ENCODE results near the gene FGF22.

FGF22 gene

DNA sequence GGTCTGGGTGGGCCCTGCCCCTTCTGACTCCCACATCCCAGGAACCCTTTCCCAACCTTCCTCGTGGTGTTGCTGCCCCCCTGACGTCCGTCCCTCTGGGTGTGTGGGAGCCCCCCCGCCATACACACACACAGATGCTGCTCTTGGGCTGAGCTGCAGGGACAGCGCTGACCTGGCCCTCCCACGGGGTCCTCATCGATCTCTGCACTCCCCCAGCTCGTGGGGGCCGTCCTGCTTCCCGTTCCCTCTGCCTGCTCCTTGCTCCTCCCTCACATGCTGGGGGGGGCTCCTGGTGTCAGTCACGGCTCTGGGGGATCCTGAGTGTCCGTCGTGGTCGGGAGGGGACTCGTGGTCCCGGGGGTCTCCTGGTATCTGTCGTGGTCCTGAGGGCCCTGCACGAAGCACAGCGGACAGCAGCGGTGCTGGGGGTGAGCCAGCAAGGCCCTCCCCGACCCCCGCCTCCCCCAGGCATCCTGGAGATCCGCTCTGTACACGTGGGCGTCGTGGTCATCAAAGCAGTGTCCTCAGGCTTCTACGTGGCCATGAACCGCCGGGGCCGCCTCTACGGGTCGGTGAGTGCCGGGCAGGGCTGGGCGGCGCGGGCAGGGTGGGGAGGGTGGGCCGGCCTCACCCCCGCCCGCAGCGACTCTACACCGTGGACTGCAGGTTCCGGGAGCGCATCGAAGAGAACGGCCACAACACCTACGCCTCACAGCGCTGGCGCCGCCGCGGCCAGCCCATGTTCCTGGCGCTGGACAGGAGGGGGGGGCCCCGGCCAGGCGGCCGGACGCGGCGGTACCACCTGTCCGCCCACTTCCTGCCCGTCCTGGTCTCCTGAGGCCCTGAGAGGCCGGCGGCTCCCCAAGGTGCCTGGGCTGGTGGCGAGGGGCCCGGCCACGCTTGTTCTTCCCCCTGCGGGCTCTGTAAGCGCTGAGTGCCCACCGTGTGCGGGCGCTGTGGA, 3.4 kb downstream of the FGF22 start:
- Mint-ChIP-seq H3K27ac (no peak overlapping the region), H3K36me3 (peaks cover 18% of the 10 kb centered on the region), H3K4me3 (no peak overlapping the region), H3K4me1 (peaks cover 41% of the 10 kb centered on the region), H3K27me3 (no peaks in the 10 kb centered on the region), H3K9me3 (no peaks in the 10 kb centered on the region)
- no peak for ATAC-seq

DNA sequence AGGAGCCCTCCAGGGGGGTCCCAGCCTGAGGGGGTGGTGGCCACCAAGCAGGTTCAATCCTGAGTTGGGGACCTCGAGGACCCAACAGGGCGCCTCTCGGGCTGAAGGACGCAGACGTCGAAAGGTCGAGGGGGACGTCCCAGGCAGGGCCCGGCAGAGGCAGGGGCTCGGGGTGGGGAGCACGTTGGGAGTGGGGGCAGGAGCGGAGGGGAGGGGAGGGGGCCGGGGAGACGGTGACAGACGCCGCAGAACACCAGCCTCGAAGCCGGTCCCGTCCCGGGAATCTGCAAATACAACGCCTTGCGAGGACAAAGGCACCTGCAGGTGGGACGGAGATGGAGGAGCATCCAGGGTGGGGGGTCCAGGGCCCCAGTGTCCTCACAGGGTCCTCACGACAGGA, 4.1 kb downstream of the FGF22 start:
- no peak for ATAC-seq
- Mint-ChIP-seq H3K4me3 (no peak overlapping the region), H3K27ac (peak overlapping the region; percentile 40), H3K9me3 (no peaks in the 10 kb centered on the region), H3K27me3 (no peaks in the 10 kb centered on the region), H3K4me1 (peaks cover 44% of the 10 kb centered on the region), H3K36me3 (peaks cover 24% of the 10 kb centered on the region)

DNA sequence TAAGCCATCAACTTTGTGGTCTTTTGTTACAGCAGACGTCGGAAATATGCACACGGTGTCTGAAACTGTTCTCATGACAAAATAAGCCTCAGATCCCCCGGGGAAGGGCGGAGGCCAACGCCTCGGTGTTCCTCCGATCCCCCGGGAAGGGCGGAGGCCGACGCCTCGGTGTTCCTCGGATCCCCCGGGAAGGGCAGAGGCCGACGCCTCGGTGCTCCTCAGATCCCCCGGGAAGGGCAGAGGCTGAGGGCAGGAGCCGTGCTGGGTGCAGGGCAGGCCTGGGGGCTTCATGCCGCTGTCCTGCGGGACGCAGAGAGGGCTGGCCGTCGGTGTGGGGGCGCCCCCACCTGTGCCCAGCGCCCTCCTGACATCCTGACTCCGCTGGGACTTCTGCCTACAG, 4.7 kb downstream of the FGF22 start:
- no peaks in the 10 kb centered on the region for H3K9me3 Mint-ChIP-seq
- no peaks in the 10 kb centered on the region for H3K27me3 Mint-ChIP-seq
- H3K4me3 Mint-ChIP-seq, result no peak overlapping the region
- H3K36me3 Mint-ChIP-seq, result peaks cover 26% of the 10 kb centered on the region
- ATAC-seq, result no peak
- H3K4me1 Mint-ChIP-seq, result peaks cover 41% of the 10 kb centered on the region
- H3K27ac Mint-ChIP-seq, result peak overlapping the region; percentile 79

DNA sequence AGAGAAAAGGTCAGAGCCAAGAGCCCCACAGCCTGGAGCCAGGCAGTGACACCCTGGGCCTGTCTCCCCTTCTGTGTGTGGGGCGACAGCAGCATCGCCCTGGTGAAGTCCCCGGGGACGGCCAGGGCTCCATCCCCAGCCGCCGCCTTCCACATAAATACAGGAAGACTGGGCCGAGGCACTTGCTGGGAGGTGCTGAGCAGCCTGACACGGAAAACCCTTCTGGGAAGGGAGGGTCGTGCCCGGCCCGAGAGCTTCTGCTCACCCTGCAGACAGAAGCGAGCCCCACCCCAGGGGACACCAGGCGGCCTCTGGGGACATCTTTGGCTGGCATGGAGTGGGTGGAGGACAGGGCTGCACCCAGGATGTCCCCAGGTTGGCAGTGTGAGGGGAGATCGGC, 5.1 kb downstream of the FGF22 start:
- no peak for ATAC-seq
- peaks cover 26% of the 10 kb centered on the region for H3K36me3 Mint-ChIP-seq
- no peaks in the 10 kb centered on the region for H3K9me3 Mint-ChIP-seq
- H3K27me3 Mint-ChIP-seq, result no peaks in the 10 kb centered on the region
- peak overlapping the region; percentile 79 for H3K27ac Mint-ChIP-seq
- no peak overlapping the region for H3K4me3 Mint-ChIP-seq
- H3K4me1 Mint-ChIP-seq, result peaks cover 38% of the 10 kb centered on the region

DNA sequence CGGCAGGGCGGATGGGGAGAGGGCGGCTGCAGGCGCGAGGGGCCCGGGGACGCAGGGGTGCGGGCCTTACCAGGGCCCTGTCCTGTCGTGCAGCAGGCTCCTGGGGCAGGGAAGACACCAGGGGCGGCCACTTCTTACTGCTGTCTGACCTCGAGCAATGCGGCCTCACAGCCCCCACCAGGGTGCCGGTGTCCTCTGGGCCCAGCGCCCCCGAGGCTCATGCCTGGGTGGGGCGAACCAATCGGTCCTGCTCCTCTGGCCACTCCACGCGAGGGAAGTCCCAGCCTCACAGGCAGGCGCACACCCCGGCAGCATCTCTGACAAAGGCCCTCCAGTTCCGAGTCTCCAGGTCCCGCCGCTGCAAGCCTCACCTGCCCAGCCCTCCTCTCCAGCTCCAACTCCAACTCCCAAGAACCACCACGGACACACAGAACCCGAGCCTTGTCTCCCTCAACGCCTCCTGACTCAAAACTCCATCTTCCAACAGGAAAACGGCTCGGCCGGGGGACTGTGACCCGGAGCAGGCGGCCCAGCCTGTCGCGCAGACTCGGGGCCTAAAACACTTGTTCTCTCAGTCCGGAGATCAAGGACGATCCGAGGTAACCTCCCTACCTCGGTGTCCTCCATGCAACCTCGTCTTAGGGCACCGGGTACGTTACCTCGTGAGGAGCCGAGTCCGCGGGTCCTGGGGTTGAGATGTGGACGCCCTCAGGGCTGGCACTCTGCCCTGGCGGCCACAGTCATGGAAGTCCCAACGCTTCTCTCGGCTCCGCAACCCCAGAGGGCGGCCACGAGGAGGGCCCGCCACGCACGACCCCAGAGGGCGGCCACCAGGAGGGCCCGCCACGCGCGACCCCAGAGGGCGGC, 6.5 kb downstream of the FGF22 start:
- peak; percentile 3 for ATAC-seq
- Mint-ChIP-seq H3K27me3 (no peaks in the 10 kb centered on the region), H3K27ac (no peak overlapping the region), H3K4me1 (peaks cover 29% of the 10 kb centered on the region), H3K36me3 (peaks cover 26% of the 10 kb centered on the region), H3K9me3 (no peaks in the 10 kb centered on the region), H3K4me3 (no peak overlapping the region)

DNA sequence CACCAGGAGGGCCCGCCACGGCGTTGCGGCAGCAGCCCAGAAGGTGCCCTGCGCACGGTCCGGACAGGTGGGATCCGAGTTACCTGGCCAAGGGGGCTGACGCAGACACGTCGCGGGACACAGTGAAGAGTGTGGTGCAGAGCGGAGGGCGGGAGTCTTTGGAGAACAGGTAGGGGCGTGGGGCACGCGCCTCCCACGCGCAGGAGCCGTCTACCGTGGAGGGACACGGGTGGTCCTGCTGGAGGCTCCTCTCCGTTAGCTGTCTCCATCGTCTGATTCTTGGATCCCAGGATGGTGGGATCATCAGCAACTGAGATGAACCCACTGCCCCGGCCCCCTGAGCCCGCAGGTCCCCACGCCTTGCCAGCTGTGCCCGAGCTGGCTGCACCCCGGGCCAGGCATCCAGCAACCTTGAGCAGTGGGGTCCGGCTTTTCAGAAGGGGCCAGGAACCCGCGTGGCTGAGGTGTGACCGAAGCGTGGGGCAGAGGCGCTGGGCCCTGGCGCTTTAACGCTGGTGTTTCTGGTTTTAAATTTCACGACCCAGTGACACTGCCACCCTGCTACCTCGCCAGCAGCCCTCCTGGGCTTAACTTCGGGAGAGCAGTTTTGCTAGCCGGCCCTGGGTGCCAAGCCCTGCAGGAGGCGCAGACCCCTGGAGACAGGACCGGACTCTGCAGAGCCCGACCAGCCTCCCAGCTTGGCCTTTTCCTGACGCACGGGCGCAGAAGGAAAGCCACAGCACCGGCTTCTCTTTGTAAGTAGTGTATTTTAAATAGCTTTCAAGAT, 7.3 kb downstream of the FGF22 start:
- Mint-ChIP-seq H3K4me3 (no peak overlapping the region), H3K36me3 (peaks cover 26% of the 10 kb centered on the region)
- ATAC-seq, result no peak

DNA sequence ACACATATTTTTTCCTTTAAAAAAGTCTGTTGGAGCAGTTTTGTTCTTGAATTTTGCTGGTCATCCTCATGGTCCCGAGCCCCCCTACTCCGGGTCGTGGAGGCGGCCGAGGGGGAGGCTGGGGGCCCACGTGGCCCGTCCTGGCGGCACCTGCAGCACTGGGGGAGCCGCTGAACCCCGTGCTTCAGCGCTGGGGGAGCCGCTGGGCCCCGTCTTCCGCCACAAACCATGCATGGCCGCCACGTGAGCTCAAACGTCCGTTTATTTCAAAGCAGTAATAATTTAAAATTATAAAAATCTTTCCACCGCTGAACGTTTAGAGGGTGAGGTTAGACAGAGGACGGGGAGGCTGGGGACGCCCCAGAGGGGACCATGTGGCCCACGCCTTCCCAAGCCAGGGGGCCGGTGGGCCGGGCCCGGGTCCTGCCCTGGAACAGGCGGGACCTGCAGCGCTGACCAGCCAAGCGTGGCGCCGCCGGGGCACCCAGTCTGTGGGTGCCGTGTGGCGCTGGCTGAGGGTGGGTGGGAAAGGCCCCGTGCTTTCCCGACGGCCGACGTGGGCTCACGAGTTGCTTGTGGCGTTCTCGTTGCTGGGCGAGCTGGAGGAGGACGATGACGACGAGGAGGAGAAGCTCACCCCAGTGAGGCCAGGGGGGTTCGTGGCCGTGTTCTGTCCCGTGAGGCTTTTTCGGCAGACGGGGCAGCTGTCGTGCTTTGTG, 8.0 kb downstream of the FGF22 start:
- Mint-ChIP-seq H3K4me3 (peak overlapping the region; percentile 60), H3K9me3 (no peaks in the 10 kb centered on the region), H3K36me3 (peaks cover 26% of the 10 kb centered on the region), H3K27me3 (no peaks in the 10 kb centered on the region), H3K4me1 (peaks cover 17% of the 10 kb centered on the region), H3K27ac (peak overlapping the region; percentile 85)
- peak; percentile 68 for ATAC-seq

More for the DNA sequence above, 7.3 kb downstream of the FGF22 start:
- Mint-ChIP-seq H3K27ac (peak overlapping the region; percentile 85), H3K4me1 (peaks cover 20% of the 10 kb centered on the region), H3K9me3 (no peaks in the 10 kb centered on the region), H3K27me3 (no peaks in the 10 kb centered on the region)

DNA sequence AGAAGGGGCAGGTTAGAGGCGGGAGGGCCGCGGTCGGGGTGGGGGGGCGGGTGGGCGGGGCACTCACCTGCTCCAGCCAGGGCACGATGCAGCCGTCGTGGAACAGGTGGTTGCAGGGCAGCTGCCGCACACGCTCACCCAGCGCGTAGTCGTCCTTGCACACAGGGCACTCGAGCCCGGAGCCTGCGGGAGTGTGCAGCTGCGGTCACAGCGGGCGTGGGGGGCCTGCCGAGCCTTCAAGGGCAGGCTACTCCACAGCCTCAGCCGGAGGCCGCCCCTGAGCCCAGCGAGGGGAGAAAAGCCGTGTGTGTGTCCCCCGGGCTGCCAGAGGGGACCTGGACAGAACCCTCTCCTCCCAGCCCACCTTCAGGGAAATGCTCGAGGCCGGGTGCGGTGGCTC, 8.6 kb downstream of the FGF22 start:
- peaks cover 14% of the 10 kb centered on the region for H3K4me1 Mint-ChIP-seq
- H3K4me3 Mint-ChIP-seq, result no peak overlapping the region
- H3K27me3 Mint-ChIP-seq, result no peaks in the 10 kb centered on the region
- no peaks in the 10 kb centered on the region for H3K9me3 Mint-ChIP-seq
- H3K36me3 Mint-ChIP-seq, result peaks cover 26% of the 10 kb centered on the region
- ATAC-seq, result no peak
- H3K27ac Mint-ChIP-seq, result peak overlapping the region; percentile 85

DNA sequence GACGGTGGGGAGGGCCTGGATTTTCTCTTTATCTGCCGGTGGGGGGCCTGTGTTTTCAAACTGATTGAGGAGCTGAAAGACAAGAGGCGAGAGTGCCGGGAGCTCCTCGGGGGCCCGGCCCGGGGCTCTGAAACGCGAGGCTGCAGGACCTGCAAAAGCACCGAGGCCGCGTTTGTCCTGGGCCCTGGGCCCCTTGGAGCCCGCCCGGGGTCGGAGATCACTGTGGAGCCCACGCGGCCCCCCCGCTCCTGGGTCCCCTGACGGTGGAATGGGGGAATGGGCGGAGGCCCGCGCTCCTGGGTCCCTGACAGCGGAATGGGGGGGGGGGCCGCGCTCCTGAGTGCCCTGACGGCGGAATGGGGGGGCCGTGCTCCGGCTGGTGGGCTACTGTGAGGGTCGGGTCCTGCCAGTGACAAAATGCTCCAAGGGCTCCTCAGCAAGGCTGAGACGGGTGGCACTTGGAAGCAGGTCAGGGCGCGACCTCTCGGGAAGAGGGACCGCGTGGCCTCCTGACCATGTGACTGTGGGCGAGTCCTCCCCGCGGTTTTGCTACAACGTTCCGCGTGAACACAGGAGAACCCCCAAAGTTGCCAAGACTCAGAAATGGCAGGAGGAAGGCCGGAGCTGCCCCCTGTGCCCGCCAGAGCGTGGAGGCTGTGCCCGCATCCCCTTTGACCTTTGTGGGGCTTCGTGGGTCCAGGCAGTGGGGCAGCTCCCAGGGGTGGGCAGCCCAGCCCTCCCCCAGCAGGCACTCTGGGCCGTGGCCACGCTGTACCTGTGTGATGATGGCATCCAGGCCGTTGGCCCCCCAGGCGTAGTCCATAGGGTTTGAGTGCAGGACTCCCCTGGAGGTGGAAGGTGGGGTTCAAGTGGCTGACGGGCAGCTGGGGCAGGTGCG, 9.5 kb downstream of the FGF22 start:
- Mint-ChIP-seq H3K4me3 (no peak overlapping the region), H3K4me1 (peaks cover 14% of the 10 kb centered on the region), H3K27me3 (no peaks in the 10 kb centered on the region), H3K27ac (peak overlapping the region; percentile 85), H3K36me3 (peaks cover 32% of the 10 kb centered on the region), H3K9me3 (no peaks in the 10 kb centered on the region)
- ATAC-seq, result no peak

DNA sequence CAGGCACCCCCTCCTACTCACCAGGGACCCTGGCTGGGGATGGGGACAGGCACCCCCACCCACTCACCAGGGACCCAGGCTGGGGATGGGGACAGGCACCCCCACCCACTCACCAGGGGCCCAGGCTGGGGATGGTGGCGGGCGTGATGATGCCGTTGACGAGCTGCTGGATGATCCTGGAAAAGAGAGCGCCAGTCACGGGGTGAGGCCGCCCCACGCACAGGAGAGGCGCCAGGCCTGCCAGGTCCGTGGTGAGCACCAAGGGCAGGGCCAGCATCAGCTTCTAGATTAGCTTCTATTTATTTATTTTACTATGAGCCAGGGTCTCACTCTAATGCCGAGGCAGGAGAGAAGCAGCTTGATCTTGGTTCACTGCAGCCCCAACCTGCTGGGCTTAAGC, 10.4 kb downstream of the FGF22 start:
- H3K36me3 Mint-ChIP-seq, result peaks cover 33% of the 10 kb centered on the region

DNA sequence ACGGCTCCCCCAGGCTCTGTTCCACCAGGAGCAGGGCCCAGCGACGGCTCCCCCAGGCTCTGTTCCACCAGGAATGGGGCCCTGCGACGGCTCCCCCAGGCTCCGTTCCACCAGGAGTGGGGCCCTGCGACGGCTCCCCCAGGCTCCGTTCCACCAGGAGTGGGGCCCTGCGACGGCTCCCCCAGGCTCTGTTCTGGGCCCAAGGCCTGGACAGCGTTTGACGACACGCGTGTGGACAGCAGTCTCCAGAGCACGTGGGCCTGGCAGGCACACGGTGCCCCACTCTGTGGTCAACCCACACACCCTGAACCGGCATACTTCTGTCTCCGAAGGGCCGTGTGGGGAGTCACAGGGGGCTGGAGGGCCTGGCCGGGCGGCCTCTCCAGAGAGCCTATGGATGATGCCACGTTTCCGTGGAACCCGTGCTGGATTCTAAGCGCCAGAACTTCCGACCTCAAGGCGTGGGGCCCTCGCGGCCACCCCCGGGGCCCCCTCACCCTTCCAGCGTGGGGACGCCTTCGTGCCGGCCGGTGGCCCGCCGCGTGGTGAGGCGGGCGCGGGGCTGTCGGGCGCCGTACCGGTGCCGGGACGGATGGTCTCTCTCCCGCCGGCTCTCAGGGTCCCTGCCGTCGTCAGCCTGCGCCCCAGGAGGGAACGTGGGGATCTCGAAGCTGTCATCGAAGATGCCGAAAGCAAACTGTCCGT, 11.6 kb downstream of the FGF22 start:
- Mint-ChIP-seq H3K4me3 (no peak overlapping the region), H3K4me1 (peaks cover 26% of the 10 kb centered on the region), H3K36me3 (peaks cover 37% of the 10 kb centered on the region), H3K27me3 (no peaks in the 10 kb centered on the region), H3K9me3 (no peaks in the 10 kb centered on the region), H3K27ac (no peak overlapping the region)
- ATAC-seq, result peak; percentile 7

More for the DNA sequence above, 10.4 kb downstream of the FGF22 start:
- H3K4me1 Mint-ChIP-seq, result peaks cover 16% of the 10 kb centered on the region
- no peak for ATAC-seq
- no peak overlapping the region for H3K4me3 Mint-ChIP-seq
- no peaks in the 10 kb centered on the region for H3K27me3 Mint-ChIP-seq
- no peaks in the 10 kb centered on the region for H3K9me3 Mint-ChIP-seq
- H3K27ac Mint-ChIP-seq, result no peak overlapping the region

DNA sequence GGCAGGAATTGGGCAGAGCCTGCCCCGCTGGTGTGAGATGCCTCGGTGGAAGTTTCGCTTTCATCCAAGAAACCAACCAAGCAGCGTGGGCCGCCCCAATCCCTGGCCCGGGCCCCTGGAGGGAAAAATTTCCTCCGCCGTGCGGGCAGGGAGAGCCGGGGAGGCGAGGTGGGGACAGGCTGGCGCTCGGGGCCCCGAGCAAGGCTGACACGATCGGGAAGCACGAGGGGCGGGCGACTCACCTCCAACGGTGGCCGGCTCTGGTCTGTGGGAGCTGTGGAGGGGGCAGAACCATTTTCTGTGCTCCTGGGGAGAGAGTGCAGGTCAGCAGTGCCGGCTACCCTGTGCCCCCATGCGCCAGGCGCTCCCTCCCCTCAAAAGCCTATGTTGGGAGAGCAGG, 12.3 kb downstream of the FGF22 start:
- Mint-ChIP-seq H3K4me1 (peaks cover 33% of the 10 kb centered on the region), H3K36me3 (peaks cover 34% of the 10 kb centered on the region), H3K27me3 (no peaks in the 10 kb centered on the region), H3K4me3 (no peak overlapping the region), H3K27ac (no peak overlapping the region), H3K9me3 (no peaks in the 10 kb centered on the region)
- ATAC-seq, result no peak

Measured in stimulated activated memory B cell treated with anti-CD40 and anti-IgM and Interleukin-4, amounts not matched to agents 10 μg/mL and 1 μg/mL and 100 μg/mL, for 72 hours (primary cell).